ENCODE results near the gene NUDT10. TPM values are rescaled to one million over a fixed set of nuclear protein-coding genes. Genes with fewer than 3 reads are reported as not detected.

The NUDT10 gene
- total RNA-seq, 3 donors from 2014 or later: 0.64 to 1.6 (median 1.3) TPM

- DNase-seq (ENCODE audit: low spot score in 2 of 2): no peak
- no peaks in the 10 kb centered on the region for H3K9me3 ChIP-seq
- H3K4me3 ChIP-seq: no peak overlapping the region
- H3K36me3 ChIP-seq: no peaks in the 10 kb centered on the region
- H3K27ac ChIP-seq: no peak overlapping the region
- H3K4me1 ChIP-seq: no peaks in the 10 kb centered on the region
- H3K27me3 ChIP-seq: peaks cover 0 to 57% of the 10 kb centered on the region in 2 donors
- TF ChIP-seq CTCF (IDR thresholded peaks at IDR 0.05) (no peak), POLR2A (IDR thresholded peaks at IDR 0.05) (no peak), POLR2AphosphoS5 (IDR thresholded peaks at IDR 0.05) (no peak)
- intact Hi-C loops (cut with DNase I; ENCODE audit: low total_unique reads): no loop called here
Measured at GRCh38 chrX:51334276-51334675, 1.7 kb downstream of the NUDT10 start.

DNA sequence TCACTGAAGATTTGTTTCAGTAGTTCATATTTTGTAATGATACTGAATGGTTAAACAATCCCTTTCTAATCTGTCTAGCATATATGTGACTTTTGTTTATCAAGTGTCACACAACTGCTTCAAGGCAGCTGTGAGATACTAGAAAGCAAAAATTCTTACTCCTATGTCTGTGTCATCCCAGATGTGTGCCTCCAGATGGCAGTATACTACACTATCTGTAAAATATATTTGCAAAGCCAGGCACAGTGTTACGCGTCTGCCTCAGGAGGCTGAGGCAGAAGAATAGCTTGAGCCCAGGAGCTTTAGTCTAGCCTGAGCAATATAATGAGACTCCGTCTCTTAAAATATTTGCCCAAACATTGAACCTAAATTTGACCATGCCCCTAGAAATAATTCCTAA, 4.0 kb downstream of the NUDT10 start:
- H3K4me1 ChIP-seq: no peaks in the 10 kb centered on the region
- H3K36me3 ChIP-seq: no peaks in the 10 kb centered on the region
- no peak overlapping the region for H3K27ac ChIP-seq
- H3K4me3 ChIP-seq: no peak overlapping the region
- intact Hi-C loops (cut with DNase I; ENCODE audit: low total_unique reads): no loop called here
- no peak for DNase-seq (ENCODE audit: low spot score in 2 of 2)
- H3K27me3 ChIP-seq: peaks cover 0 to 62% of the 10 kb centered on the region in 2 donors
- no peak for TF ChIP-seq POLR2A (IDR thresholded peaks at IDR 0.05)
- TF ChIP-seq POLR2AphosphoS5 (IDR thresholded peaks at IDR 0.05): no peak
- peak in 2 of 3 donors; percentile 17 to 41 for TF ChIP-seq CTCF (IDR thresholded peaks at IDR 0.05)
- H3K9me3 ChIP-seq: no peaks in the 10 kb centered on the region

- peaks cover 0 to 19% of the 10 kb centered on the region in 2 donors for H3K9me3 ChIP-seq
- H3K4me3 ChIP-seq: no peak overlapping the region
- no peak for TF ChIP-seq POLR2A (IDR thresholded peaks at IDR 0.05)
- TF ChIP-seq POLR2AphosphoS5 (IDR thresholded peaks at IDR 0.05): no peak
- TF ChIP-seq CTCF (IDR thresholded peaks at IDR 0.05): no peak
- no peak overlapping the region for H3K27ac ChIP-seq
- intact Hi-C loops (cut with DNase I; ENCODE audit: low total_unique reads): no loop called here
- H3K4me1 ChIP-seq: no peaks in the 10 kb centered on the region
- no peak for DNase-seq (ENCODE audit: low spot score in 2 of 2)
- H3K36me3 ChIP-seq: no peaks in the 10 kb centered on the region
- peaks cover 0 to 21% of the 10 kb centered on the region in 2 donors for H3K27me3 ChIP-seq
Measured at GRCh38 chrX:51361251-51361650, 28.6 kb downstream of the NUDT10 start.

DNA sequence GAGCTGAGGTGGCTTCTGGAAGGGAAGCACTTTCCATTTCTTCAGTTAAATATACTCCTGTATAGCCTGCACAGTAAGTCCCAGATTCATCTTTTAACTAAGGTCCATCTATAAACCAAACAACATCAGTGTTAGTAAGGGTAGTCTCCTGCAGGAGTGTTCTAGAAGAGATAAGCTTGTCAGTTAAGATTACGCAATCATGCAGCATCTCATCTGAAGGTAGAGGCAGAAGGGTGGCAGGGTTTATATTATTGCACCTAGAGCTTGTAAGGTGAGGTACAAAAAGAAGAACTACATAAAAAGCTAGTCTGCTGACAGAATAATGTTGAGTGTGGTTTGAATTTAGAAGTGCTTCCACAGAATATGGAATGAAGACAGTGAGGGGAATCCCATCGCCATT, 44.0 kb downstream of the NUDT10 start:
- TF ChIP-seq POLR2A (IDR thresholded peaks at IDR 0.05) (no peak), CTCF (IDR thresholded peaks at IDR 0.05) (no peak), POLR2AphosphoS5 (IDR thresholded peaks at IDR 0.05) (no peak)
- no peak for DNase-seq (ENCODE audit: low spot score in 2 of 2)
- intact Hi-C loops (cut with DNase I; ENCODE audit: low total_unique reads): no loop called here
- no peak overlapping the region for H3K27ac ChIP-seq
- H3K36me3 ChIP-seq: no peaks in the 10 kb centered on the region
- peaks cover 0 to 32% of the 10 kb centered on the region in 2 donors for H3K27me3 ChIP-seq
- no peak overlapping the region for H3K4me3 ChIP-seq
- peaks cover 0 to 13% of the 10 kb centered on the region in 2 donors for H3K9me3 ChIP-seq
- no peaks in the 10 kb centered on the region for H3K4me1 ChIP-seq

Other genes with a start within 250 kb of the NUDT10 start
- gene NUDT11, start 163.8 kb downstream of the NUDT10 start, total RNA-seq: 1 to 10 TPM; 1.4 to 2.6 (median 2.2) TPM

Measured in breast epithelium (tissue), 4 donors.